H9 (cell line): ENCODE measurements around the gene DNAJB2. TPM values are rescaled to one million over a fixed set of nuclear protein-coding genes. Genes with fewer than 3 reads are reported as not detected.

Experiments
- DNase-seq: peaks from one replicate; pipeline ENCODE4 v3.0.0-alpha.2; 2017
- H2AFZ ChIP-seq: one replicate; pipeline ENCODE4 v1.6.1; 2013; ENCODE audit warnings: mild to moderate bottlenecking, low read length, control low read depth, moderate library complexity
- H2AK5ac ChIP-seq: 2 replicates; pipeline ENCODE4 v1.6.1; 2013; ENCODE audit warnings: low read length, control low read depth, mixed read lengths; ENCODE audit not compliant: insufficient read length
- H2BK120ac ChIP-seq: one replicate; pipeline ENCODE4 v1.6.1; 2013; ENCODE audit warnings: low read depth, mild to moderate bottlenecking, low read length, control low read depth, inconsistent platforms; ENCODE audit not compliant: poor library complexity, severe bottlenecking
- H2BK12ac ChIP-seq: 2 replicates; pipeline ENCODE4 v1.6.1; 2013; ENCODE audit warnings: low read length, control low read depth, mixed read lengths, low read depth; ENCODE audit not compliant: insufficient read length
- H2BK15ac ChIP-seq: 2 replicates; pipeline ENCODE4 v1.6.1; 2013; ENCODE audit warnings: low read depth, low read length, control low read depth
- H2BK20ac ChIP-seq: one replicate; pipeline ENCODE4 v1.6.1; 2013; ENCODE audit warnings: low read depth, mild to moderate bottlenecking, low read length, control low read depth, inconsistent platforms; ENCODE audit not compliant: poor library complexity, severe bottlenecking
- H2BK5ac ChIP-seq: 2 replicates; pipeline ENCODE4 v1.6.1; 2013; ENCODE audit warnings: low read length, control low read depth, mixed read lengths; ENCODE audit not compliant: insufficient read length
- H3K14ac ChIP-seq: 2 replicates; pipeline ENCODE4 v1.6.1; 2013; ENCODE audit warnings: low read length, control low read depth; ENCODE audit not compliant: insufficient read depth
- H3K18ac ChIP-seq: 2 replicates; pipeline ENCODE4 v1.6.1; 2013; ENCODE audit warnings: low read depth, mild to moderate bottlenecking, mixed read lengths, low read length, control low read depth; ENCODE audit not compliant: insufficient read length
- H3K23ac ChIP-seq: 2 replicates; pipeline ENCODE4 v1.6.1; 2013; ENCODE audit warnings: low read length, control low read depth, mixed read lengths, low read depth; ENCODE audit not compliant: insufficient read length
- H3K23me2 ChIP-seq: 2 replicates; pipeline ENCODE4 v1.6.1; 2013; ENCODE audit warnings: low read depth, mild to moderate bottlenecking, mixed read lengths, low read length, control low read depth; ENCODE audit not compliant: insufficient read length, poor library complexity, severe bottlenecking
- H3K27ac ChIP-seq: 2 replicates; pipeline ENCODE4 v1.5.1; 2013; ENCODE audit warnings: low read length, control low read depth, mixed read lengths, low read depth; ENCODE audit not compliant: insufficient read length
- H3K27me3 ChIP-seq: 2 replicates; pipeline ENCODE4 v1.6.1; 2013; ENCODE audit warnings: low read length, control low read depth, inconsistent platforms; ENCODE audit not compliant: insufficient read depth
- H3K4ac ChIP-seq: 2 replicates; pipeline ENCODE4 v1.6.1; 2013; ENCODE audit warnings: low read depth, mild to moderate bottlenecking, control low read depth, inconsistent platforms, low read length, moderate library complexity
- H3K4me1 ChIP-seq: 2 replicates; pipeline ENCODE4 v1.6.1; 2013; ENCODE audit warnings: low read length, control low read depth, inconsistent platforms; ENCODE audit not compliant: insufficient read depth
- H3K4me2 ChIP-seq: 2 replicates; pipeline ENCODE4 v1.6.1; 2013; ENCODE audit warnings: low read length, control low read depth, mixed read lengths; ENCODE audit not compliant: insufficient read length, insufficient read depth
- H3K56ac ChIP-seq: 2 replicates; pipeline ENCODE4 v1.6.1; 2013; ENCODE audit warnings: low read depth, mild to moderate bottlenecking, mixed read lengths, low read length, control low read depth; ENCODE audit not compliant: insufficient read length
- H3K79me1 ChIP-seq: 2 replicates; pipeline ENCODE4 v1.6.1; 2013; ENCODE audit warnings: low read depth, mild to moderate bottlenecking, moderate library complexity, low read length, control low read depth, inconsistent platforms; ENCODE audit not compliant: insufficient read depth, poor library complexity, severe bottlenecking
- H3K79me2 ChIP-seq: 2 replicates; pipeline ENCODE4 v1.6.1; 2013; ENCODE audit warnings: low read length, control low read depth, inconsistent platforms; ENCODE audit not compliant: insufficient read depth
- H3K9ac ChIP-seq: 2 replicates; pipeline ENCODE4 v1.6.1; 2013; ENCODE audit warnings: low read length, control low read depth, mixed read lengths; ENCODE audit not compliant: insufficient read length; ENCODE audit errors: extremely low read depth
- H3K9me3 ChIP-seq: one replicate; pipeline ENCODE4 v1.6.1; 2013; ENCODE audit warnings: low read depth, low read length, inconsistent platforms; ENCODE audit not compliant: control insufficient read depth
- H3T11ph ChIP-seq: one replicate; pipeline ENCODE4 v1.6.1; 2013; ENCODE audit warnings: mild to moderate bottlenecking, low read length, control low read depth, inconsistent platforms
- H4K20me1 ChIP-seq: one replicate; pipeline ENCODE4 v1.6.1; 2013; ENCODE audit not compliant: control insufficient read depth, insufficient read length, insufficient read depth
- H4K5ac ChIP-seq: 2 replicates; pipeline ENCODE4 v1.6.1; 2013; ENCODE audit warnings: low read depth, mild to moderate bottlenecking, mixed read lengths, low read length, control low read depth; ENCODE audit not compliant: insufficient read length
- H4K8ac ChIP-seq: replicated peaks from 2 replicates; pipeline ENCODE4 v1.6.1; 2013; ENCODE audit warnings: low read length, control low read depth, mixed read lengths, low read depth; ENCODE audit not compliant: insufficient read length
- H4K91ac ChIP-seq: 2 replicates; pipeline ENCODE4 v1.6.1; 2013; ENCODE audit warnings: low read depth, mild to moderate bottlenecking, moderate library complexity, mixed read lengths, low read length, control low read depth; ENCODE audit not compliant: insufficient read length
- H3K27ac Mint-ChIP-seq, 3 experiments: 2 replicates in 2 of 3; 3 replicates in 1 of 3; pipeline ENCODE4 v1.8.0; 2020 to 2021; ENCODE audit warnings: mixed read lengths in 3 of 3, mild to moderate bottlenecking in 1 of 3, moderate library complexity in 1 of 3
- H3K27me3 Mint-ChIP-seq: 2 replicates; pipeline ENCODE4 v1.8.0; 2021; ENCODE audit warnings: low read depth, mild to moderate bottlenecking, moderate library complexity, mixed read lengths
- H3K36me3 Mint-ChIP-seq, 3 experiments: 2 replicates in 2 of 3; 3 replicates in 1 of 3; pipeline ENCODE4 v1.8.0; 2020 to 2021; ENCODE audit warnings: low read depth in 3 of 3, mixed read lengths in 3 of 3; ENCODE audit not compliant: insufficient read depth in 1 of 3
- H3K4me1 Mint-ChIP-seq, 2 experiments: 2 replicates each; pipeline ENCODE4 v1.8.0; 2020; ENCODE audit warnings: mixed read lengths in 2 of 2
- H3K4me3 Mint-ChIP-seq, 2 experiments: 2 replicates in 1 of 2; 3 replicates in 1 of 2; pipeline ENCODE4 v1.8.0; 2020 to 2021; ENCODE audit warnings: mild to moderate bottlenecking in 2 of 2, mixed read lengths in 2 of 2, moderate library complexity in 1 of 2
- H3K9me3 Mint-ChIP-seq, 2 experiments: 2 replicates in 1 of 2; 3 replicates in 1 of 2; pipeline ENCODE4 v1.8.0; 2020; ENCODE audit warnings: mild to moderate bottlenecking in 2 of 2, mixed read lengths in 2 of 2, moderate library complexity in 1 of 2
- CTCF ChIP-seq: fragments of 200-600 bp; sonication (generic); conservative IDR thresholded peaks from 3 replicates; pipeline ENCODE4 v1.8.0; 2021; ENCODE audit warnings: antibody characterized with exemption, mild to moderate bottlenecking
- WGBS: extraction: QIAGEN DNeasy Blood & Tissue Kit; methylation state at CpG from one replicate; pipeline ENCODE4 v1.1.7; 2013; ENCODE audit warnings: missing lambda C conversion rate, low lambda C conversion rate, mixed read lengths; ENCODE audit not compliant: insufficient read length; ENCODE audit errors: extremely low coverage; 5-methylcytosine and 5-hydroxymethylcytosine counted together
- total RNA-seq: library from RNA; stranded (reverse); gene quantifications from 2 replicates; pipeline ENCODE4 v1.2.1, GENCODE V29; 2021

Gene DNAJB2
- total RNA-seq, 1 experiment from 2014 or later: 34.1 TPM

- Histone ChIP-seq H2AK5ac (no peak overlapping the region), H2BK20ac (no peak overlapping the region), H3K79me2 (no peaks in the 10 kb centered on the region), H2BK120ac (no peak overlapping the region), H3K27ac (no peak overlapping the region), H4K20me1 (no peaks in the 10 kb centered on the region), H3K23ac (no peak overlapping the region), H3K23me2 (peaks cover 22% of the 10 kb centered on the region), H3K14ac (no peak overlapping the region), H4K5ac (no peak overlapping the region), H4K91ac (no peak overlapping the region), H3K4me2 (peak overlapping the region; percentile 72), H3K18ac (no peak overlapping the region), H4K8ac (no peak overlapping the region), H3K9me3 (no peaks in the 10 kb centered on the region), H2AFZ (no peak overlapping the region), H3K56ac (no peak overlapping the region), H2BK12ac (no peak overlapping the region), H3K27me3 (peaks cover 21% of the 10 kb centered on the region), H3K79me1 (no peaks in the 10 kb centered on the region), H3T11ph (no peak overlapping the region), H2BK5ac (no peak overlapping the region), H3K4ac (no peak overlapping the region), H2BK15ac (no peak overlapping the region), H3K9ac (no peak overlapping the region), H3K4me1 (peaks cover 3% of the 10 kb centered on the region; the same call in 1 of the 2 replicates)
- Mint-ChIP-seq H3K4me3 (peak overlapping the region; percentile 69 to 88), H3K27me3 (peaks cover 62% of the 10 kb centered on the region), H3K27ac (no peak overlapping the region), H3K4me1 (peaks cover 28 to 40% of the 10 kb centered on the region in 2 experiments), H3K36me3 (peaks cover 9 to 24% (median 23%) of the 10 kb centered on the region in 3 experiments; a peak in 6 of 7 replicates), H3K9me3 (peaks cover 0 to 2% of the 10 kb centered on the region in 2 experiments; a peak in 3 of 5 replicates)
- TF ChIP-seq CTCF: no peak
- WGBS: no CpG with 5 or more reads among the region's 5 CpGs
- DNase-seq: no peak
Observed at GRCh38 chr2:219252084-219252483, 27.1 kb upstream of the DNAJB2 start.
